Stomach (tissue), 4 donors: ENCODE measurements around the gene CRABP2.

Source experiments
- EP300 ChIP-seq: sonication (generic); formaldehyde crosslinking; IDR thresholded peaks from one replicate; pipeline ENCODE4 v1.6.1; 2017; ENCODE audit warnings: antibody characterized with exemption
- POLR2A ChIP-seq, 4 donors: fragments of 450-650 bp; IDR thresholded peaks; one replicate each; pipeline ENCODE4 v1.6.1; 2016; ENCODE audit warnings: antibody characterized with exemption in 4 of 4, control low read depth in 2 of 4, mild to moderate bottlenecking in 1 of 4, moderate library complexity in 1 of 4
- POLR2AphosphoS5 ChIP-seq, 3 donors: sonication (generic); formaldehyde crosslinking; IDR thresholded peaks; one replicate each; pipeline ENCODE4 v1.6.1; 2016; ENCODE audit warnings: antibody characterized with exemption in 3 of 3
- TF ChIP-seq, protein P1 (sequence below), 7 experiments: fragments of 450-650 bp in 4 of 7; fragments of 200-600 bp in 3 of 7; sonication (generic) in 3 of 7; IDR thresholded peaks; one replicate each; pipeline ENCODE4 v1.5.1; 2016 to 2019; ENCODE audit warnings: antibody characterized with exemption in 7 of 7, control low read depth in 2 of 7, mild to moderate bottlenecking in 1 of 7

DNA sequence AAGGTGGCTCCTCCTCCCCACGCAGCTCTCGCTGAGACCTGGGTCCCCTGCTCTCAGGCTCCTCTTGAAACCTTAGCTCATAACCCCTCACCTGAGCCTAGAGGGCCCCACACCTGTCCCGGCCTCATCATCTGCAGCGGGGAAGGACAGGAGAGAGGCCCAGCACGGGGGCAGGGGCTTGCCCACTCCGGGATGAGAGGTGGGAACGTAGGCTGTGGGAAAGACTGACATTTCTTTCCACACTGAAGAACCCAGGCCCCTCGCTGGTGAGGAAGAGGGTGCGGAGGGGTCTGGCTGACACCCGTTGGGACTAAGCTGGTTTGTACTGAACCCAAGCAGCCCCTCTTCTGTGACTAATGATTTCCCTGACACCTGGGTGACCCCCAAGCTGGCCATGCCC, 14.2 kb downstream of the CRABP2 start:
- no peak for TF ChIP-seq POLR2A (IDR thresholded peaks at IDR 0.05)
- TF ChIP-seq, protein P1, sequence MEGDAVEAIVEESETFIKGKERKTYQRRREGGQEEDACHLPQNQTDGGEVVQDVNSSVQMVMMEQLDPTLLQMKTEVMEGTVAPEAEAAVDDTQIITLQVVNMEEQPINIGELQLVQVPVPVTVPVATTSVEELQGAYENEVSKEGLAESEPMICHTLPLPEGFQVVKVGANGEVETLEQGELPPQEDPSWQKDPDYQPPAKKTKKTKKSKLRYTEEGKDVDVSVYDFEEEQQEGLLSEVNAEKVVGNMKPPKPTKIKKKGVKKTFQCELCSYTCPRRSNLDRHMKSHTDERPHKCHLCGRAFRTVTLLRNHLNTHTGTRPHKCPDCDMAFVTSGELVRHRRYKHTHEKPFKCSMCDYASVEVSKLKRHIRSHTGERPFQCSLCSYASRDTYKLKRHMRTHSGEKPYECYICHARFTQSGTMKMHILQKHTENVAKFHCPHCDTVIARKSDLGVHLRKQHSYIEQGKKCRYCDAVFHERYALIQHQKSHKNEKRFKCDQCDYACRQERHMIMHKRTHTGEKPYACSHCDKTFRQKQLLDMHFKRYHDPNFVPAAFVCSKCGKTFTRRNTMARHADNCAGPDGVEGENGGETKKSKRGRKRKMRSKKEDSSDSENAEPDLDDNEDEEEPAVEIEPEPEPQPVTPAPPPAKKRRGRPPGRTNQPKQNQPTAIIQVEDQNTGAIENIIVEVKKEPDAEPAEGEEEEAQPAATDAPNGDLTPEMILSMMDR (IDR thresholded peaks at IDR 0.05) = no peak
- no peak for TF ChIP-seq EP300
- TF ChIP-seq POLR2AphosphoS5 (IDR thresholded peaks at IDR 0.05) = no peak
